Fibroblast of lung (primary cell): ENCODE results near the gene C2CD4C.
"Not testable (repeated sequence)": the region's sequence is repeated elsewhere in the genome, so short reads cannot be mapped to it uniquely, and the experiment has no call there.

Source experiments
- EZH2 ChIP-seq: IDR thresholded peaks from 2 replicates; pipeline ENCODE4 v1.5.1; 2012; ENCODE audit warnings: low read length, control low read depth, mild to moderate bottlenecking; ENCODE audit errors: missing control alignments
- TF ChIP-seq, protein P1 (sequence below), 2 donors: IDR thresholded peaks in 1 of 2; conservative IDR thresholded peaks in 1 of 2; 1 replicate in 1 of 2; 2 replicates in 1 of 2; pipeline ENCODE4 v1.5.1; 2011 to 2012; ENCODE audit warnings: low read length in 2 of 2, control low read depth in 1 of 2, inconsistent platforms in 1 of 2, low read depth in 1 of 2, mild to moderate bottlenecking in 1 of 2

DNA sequence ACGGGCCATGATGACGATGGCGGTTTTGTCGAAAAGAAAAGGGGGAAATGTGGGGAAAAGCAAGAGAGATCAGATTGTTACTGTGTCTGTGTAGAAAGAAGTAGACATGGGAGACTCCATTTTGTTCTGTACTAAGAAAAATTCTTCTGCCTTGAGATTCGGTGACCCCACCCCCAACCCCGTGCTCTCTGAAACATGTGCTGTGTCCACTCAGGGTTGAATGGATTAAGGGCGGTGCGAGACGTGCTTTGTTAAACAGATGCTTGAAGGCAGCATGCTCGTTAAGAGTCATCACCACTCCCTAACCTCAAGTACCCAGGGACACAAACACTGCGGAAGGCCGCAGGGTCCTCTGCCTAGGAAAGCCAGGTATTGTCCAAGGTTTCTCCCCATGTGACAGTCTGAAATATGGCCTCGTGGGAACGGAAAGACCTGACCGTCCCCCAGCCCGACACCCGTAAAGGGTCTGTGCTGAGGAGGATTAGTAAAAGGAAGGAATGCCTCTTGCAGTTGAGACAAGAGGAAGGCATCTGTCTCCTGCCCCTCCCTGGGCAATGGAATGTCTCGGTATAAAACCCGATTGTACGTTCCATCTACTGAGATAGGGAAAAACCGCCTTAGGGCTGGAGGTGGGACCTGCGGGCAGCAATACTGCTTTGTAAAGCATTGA is 22.2 kb downstream of the C2CD4C start:
- TF ChIP-seq, protein P1, sequence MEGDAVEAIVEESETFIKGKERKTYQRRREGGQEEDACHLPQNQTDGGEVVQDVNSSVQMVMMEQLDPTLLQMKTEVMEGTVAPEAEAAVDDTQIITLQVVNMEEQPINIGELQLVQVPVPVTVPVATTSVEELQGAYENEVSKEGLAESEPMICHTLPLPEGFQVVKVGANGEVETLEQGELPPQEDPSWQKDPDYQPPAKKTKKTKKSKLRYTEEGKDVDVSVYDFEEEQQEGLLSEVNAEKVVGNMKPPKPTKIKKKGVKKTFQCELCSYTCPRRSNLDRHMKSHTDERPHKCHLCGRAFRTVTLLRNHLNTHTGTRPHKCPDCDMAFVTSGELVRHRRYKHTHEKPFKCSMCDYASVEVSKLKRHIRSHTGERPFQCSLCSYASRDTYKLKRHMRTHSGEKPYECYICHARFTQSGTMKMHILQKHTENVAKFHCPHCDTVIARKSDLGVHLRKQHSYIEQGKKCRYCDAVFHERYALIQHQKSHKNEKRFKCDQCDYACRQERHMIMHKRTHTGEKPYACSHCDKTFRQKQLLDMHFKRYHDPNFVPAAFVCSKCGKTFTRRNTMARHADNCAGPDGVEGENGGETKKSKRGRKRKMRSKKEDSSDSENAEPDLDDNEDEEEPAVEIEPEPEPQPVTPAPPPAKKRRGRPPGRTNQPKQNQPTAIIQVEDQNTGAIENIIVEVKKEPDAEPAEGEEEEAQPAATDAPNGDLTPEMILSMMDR (conservative IDR thresholded peaks at IDR 0.05 in 1 of 2, IDR thresholded peaks at IDR 0.05 in 1 of 2; ENCODE audit: low read depth in 1 of 2, low read length in 2 of 2), result not testable (repeated sequence)
- TF ChIP-seq EZH2, result not testable (repeated sequence)
